Stomach (tissue), 4 donors: ENCODE measurements around the gene EGLN1.

Source experiments
- CTCF ChIP-seq, 7 experiments: fragments of 450-650 bp in 4 of 7; fragments of 200-600 bp in 3 of 7; sonication (generic) in 3 of 7; IDR thresholded peaks; one replicate each; pipeline ENCODE4 v1.5.1; 2016 to 2019; ENCODE audit warnings: antibody characterized with exemption in 7 of 7, control low read depth in 2 of 7, mild to moderate bottlenecking in 1 of 7
- EP300 ChIP-seq: sonication (generic); formaldehyde crosslinking; IDR thresholded peaks from one replicate; pipeline ENCODE4 v1.6.1; 2017; ENCODE audit warnings: antibody characterized with exemption
- POLR2A ChIP-seq, 4 donors: fragments of 450-650 bp; IDR thresholded peaks; one replicate each; pipeline ENCODE4 v1.6.1; 2016; ENCODE audit warnings: antibody characterized with exemption in 4 of 4, control low read depth in 2 of 4, mild to moderate bottlenecking in 1 of 4, moderate library complexity in 1 of 4
- POLR2AphosphoS5 ChIP-seq, 3 donors: sonication (generic); formaldehyde crosslinking; IDR thresholded peaks; one replicate each; pipeline ENCODE4 v1.6.1; 2016; ENCODE audit warnings: antibody characterized with exemption in 3 of 3

- TF ChIP-seq CTCF (IDR thresholded peaks at IDR 0.05) (no peak), POLR2AphosphoS5 (IDR thresholded peaks at IDR 0.05) (no peak), POLR2A (IDR thresholded peaks at IDR 0.05) (no peak), EP300 (no peak)
These were observed 2.3 kb downstream of the EGLN1 start for GRCh38 chr1:231419738-231420298.
